H1 (cell line): ENCODE results near the gene AAGAB. TPM values are rescaled to one million over a fixed set of nuclear protein-coding genes. Genes with fewer than 3 reads are reported as not detected.

Experiments used
- ASH2L ChIP-seq: fragments of 200-600, 300-600 bp; sonication (generic); IDR thresholded peaks from one replicate; pipeline ENCODE4 v1.7.1; 2017; ENCODE audit warnings: low read length
- CHD7 ChIP-seq: fragments of 300-600 bp; sonication (generic); IDR thresholded peaks from 2 replicates; pipeline ENCODE4 v1.7.1; 2012; ENCODE audit warnings: low read length, moderate library complexity, mild to moderate bottlenecking, inconsistent platforms; ENCODE audit not compliant: insufficient replicate concordance
- EZH2 ChIP-seq: fragments of 200-600 bp; sonication (generic); IDR thresholded peaks from 2 replicates; pipeline ENCODE4 v1.7.1; 2012; ENCODE audit warnings: low read depth, mild to moderate bottlenecking, moderate library complexity, low read length, inconsistent platforms; ENCODE audit not compliant: severe bottlenecking
- KDM5A ChIP-seq: fragments of 200-600 bp; IDR thresholded peaks from 2 replicates; pipeline ENCODE4 v1.7.1; 2012; ENCODE audit warnings: mild to moderate bottlenecking, low read length, inconsistent platforms, mixed read lengths
- polyA plus RNA-seq, 7 experiments: library from polyadenylated mRNA; depleted of rRNA in 3 of 7; stranded (reverse) in 5 of 7; unstranded in 2 of 7; fragments of >200 nt in 5 of 7; fragments of 200-250 nt in 2 of 7; gene quantifications; 1 replicate in 5 of 7; 2 replicates in 1 of 7; 4 replicates in 1 of 7; pipeline versions ENCODE4 v1.2.1 to v1.2.3, GENCODE V29; 2011 to 2013; ENCODE audit warnings: missing spikeins in 2 of 7, mixed read lengths in 2 of 7
- total RNA-seq: library from RNA; stranded (reverse); fragmentation: NEBNext Ultra II Directional; extraction: Animal tissue kit (Norgen Biotek cat#: 25700); gene quantifications from 2 replicates; pipeline ENCODE4 v1.2.1, GENCODE V29; 2021

AAGAB gene
- total and polyA plus RNA-seq, 2 of the 8 experiments (the other 6 are each of a cell fraction or from before 2014, with no cell fraction given): 20.1 to 45.9 TPM

- TF ChIP-seq CHD7 (no peak), EZH2 (no peak), ASH2L (no peak), KDM5A (no peak)
Measured at GRCh38 chr15:67196672-67197363, 57.6 kb downstream of the AAGAB start (continued).
